GM10266 (cell line): ENCODE data around the gene TOP2B.

Source experiments
- DNase-seq: peaks from one replicate; pipeline ENCODE4 v3.0.0; 2012; ENCODE audit errors: extremely low spot score
- TF ChIP-seq, protein P1 (sequence below): IDR thresholded peaks from 2 replicates; pipeline ENCODE4 v1.5.1; 2012; ENCODE audit warnings: mild to moderate bottlenecking, low read depth; ENCODE audit not compliant: control insufficient read depth, insufficient read depth; ENCODE audit errors: missing control alignments

TOP2B gene

GRCh38 chr3:25673738-25674298 lies 9.1 kb upstream of the TOP2B start:
- no peak for DNase-seq
- TF ChIP-seq, protein P1, sequence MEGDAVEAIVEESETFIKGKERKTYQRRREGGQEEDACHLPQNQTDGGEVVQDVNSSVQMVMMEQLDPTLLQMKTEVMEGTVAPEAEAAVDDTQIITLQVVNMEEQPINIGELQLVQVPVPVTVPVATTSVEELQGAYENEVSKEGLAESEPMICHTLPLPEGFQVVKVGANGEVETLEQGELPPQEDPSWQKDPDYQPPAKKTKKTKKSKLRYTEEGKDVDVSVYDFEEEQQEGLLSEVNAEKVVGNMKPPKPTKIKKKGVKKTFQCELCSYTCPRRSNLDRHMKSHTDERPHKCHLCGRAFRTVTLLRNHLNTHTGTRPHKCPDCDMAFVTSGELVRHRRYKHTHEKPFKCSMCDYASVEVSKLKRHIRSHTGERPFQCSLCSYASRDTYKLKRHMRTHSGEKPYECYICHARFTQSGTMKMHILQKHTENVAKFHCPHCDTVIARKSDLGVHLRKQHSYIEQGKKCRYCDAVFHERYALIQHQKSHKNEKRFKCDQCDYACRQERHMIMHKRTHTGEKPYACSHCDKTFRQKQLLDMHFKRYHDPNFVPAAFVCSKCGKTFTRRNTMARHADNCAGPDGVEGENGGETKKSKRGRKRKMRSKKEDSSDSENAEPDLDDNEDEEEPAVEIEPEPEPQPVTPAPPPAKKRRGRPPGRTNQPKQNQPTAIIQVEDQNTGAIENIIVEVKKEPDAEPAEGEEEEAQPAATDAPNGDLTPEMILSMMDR: no peak

GRCh38 chr3:25665315-25666280 lies 891 bp upstream of the TOP2B start:
- TF ChIP-seq, protein P1: no peak
- peak; percentile 82 for DNase-seq

GRCh38 chr3:25663869-25664811 lies 567 bp downstream of the TOP2B start:
- peak; percentile 56 for DNase-seq
- TF ChIP-seq, protein P1: no peak

DNA sequence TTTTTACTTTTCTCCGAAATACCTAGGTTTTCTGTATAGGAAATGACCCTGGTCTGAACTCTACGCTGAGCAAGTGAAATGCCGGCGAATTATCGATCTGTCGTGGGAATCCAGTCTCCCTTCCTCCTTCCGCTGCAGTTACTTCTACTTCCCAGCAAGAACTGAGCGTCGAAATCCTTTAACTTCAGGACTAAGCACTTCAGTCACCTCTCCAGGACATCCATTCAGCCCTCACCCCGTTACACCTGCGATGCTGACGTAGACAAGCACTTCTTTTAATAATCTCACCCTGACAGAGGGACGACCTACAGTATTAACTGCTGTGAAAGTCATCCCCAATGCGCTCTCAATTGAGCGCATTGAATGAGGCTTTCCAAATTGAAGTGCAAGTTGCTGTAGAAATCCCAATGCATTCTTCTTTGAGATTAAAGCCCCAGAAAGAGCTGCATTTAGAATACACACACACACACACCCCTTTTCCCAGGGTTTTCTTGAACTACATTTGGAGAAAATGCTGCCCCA lies 1.3 kb downstream of the TOP2B start:
- TF ChIP-seq, protein P1: no peak
- no peak for DNase-seq

- TF ChIP-seq, protein P1: no peak
- DNase-seq: no peak
Observed at GRCh38 chr3:25662736-25663320, 1.9 kb downstream of the TOP2B start.

DNA sequence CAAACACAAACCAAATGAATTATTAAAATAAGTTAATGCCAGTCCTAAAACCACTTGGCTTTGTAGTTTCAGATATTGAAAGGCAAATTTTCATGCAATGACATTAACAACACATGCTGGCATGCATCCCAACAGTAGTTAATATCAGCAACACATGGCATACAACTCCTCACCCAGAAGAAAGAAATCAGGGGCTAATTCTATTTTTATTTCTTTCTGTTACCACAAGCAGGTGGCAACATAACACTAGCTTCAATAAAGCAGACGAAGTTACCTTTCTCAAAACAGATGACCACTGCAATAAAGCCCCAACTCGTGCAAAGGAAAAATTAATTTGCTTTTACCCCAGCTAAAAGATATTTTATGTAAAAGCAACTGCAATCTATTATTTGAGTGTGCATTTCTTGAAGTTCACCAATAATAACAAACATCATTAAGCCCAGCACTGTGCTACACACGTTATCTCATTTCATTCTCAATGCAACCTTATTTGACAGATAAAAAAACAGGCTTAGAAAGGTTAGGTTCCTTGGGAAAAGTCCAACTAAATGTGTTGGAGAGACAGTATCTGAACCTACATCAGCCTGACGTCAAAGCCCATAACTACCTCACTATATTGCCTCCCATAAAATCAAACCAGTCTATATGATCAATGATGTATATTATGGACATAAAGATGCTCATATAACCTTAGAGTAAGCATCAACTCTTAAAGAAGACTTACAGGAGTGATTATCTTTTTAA lies 2.8 kb downstream of the TOP2B start:
- no peak for DNase-seq
- TF ChIP-seq, protein P1: peak; percentile 34
